GM08714 (cell line): Measurements from ENCODE around the gene DYNC1I2.

Source experiments
- H3K4me3 ChIP-seq: fragments of 200-500 bp; sonication (Bioruptor generic); 2 replicates; pipeline ENCODE4 v1.5.1; 2014; ENCODE audit warnings: mild to moderate bottlenecking, low read length, inconsistent platforms
- ZNF274 ChIP-seq: IDR thresholded peaks from 2 replicates; pipeline ENCODE4 v1.6.1; 2012; ENCODE audit warnings: mild to moderate bottlenecking, low read depth, low read length

DYNC1I2 gene

GRCh38 chr2:171687287-171688128 is at the start of gene DYNC1I2:
Gene DYNC1I2 (plus strand): TSS chr2:171687469. CDS start chr2:171690156, 2,687 bp downstream.
- H3K4me3 ChIP-seq: peak within 1 kb of the TSS; percentile 88
- no peak for TF ChIP-seq ZNF274

GRCh38 chr2:171651667-171652415 is 35.4 kb upstream of the DYNC1I2 start:
- no peak for TF ChIP-seq ZNF274
- H3K4me3 ChIP-seq: no peak overlapping the region

GRCh38 chr2:171652416-171652785 is 34.9 kb upstream of the DYNC1I2 start:
- no peak for TF ChIP-seq ZNF274
- H3K4me3 ChIP-seq: no peak overlapping the region

- no peak for TF ChIP-seq ZNF274
- H3K4me3 ChIP-seq: no peak overlapping the region
Measured at GRCh38 chr2:171655586-171655985, 31.7 kb upstream of the DYNC1I2 start.

GRCh38 chr2:171667041-171667440 is 20.2 kb upstream of the DYNC1I2 start:
- H3K4me3 ChIP-seq: no peak overlapping the region
- no peak for TF ChIP-seq ZNF274

- no peak overlapping the region for H3K4me3 ChIP-seq
- TF ChIP-seq ZNF274: no peak
Measured at GRCh38 chr2:171668183-171668582, 19.1 kb upstream of the DYNC1I2 start.

GRCh38 chr2:171669121-171669520 is 18.1 kb upstream of the DYNC1I2 start:
- H3K4me3 ChIP-seq: no peak overlapping the region
- no peak for TF ChIP-seq ZNF274

- H3K4me3 ChIP-seq: no peak overlapping the region
- no peak for TF ChIP-seq ZNF274
Measured at GRCh38 chr2:171670655-171671054, 16.6 kb upstream of the DYNC1I2 start.

GRCh38 chr2:171671867-171672266 is 15.4 kb upstream of the DYNC1I2 start:
- no peak for TF ChIP-seq ZNF274

GRCh38 chr2:171673905-171674304 is 13.4 kb upstream of the DYNC1I2 start:
- no peak overlapping the region for H3K4me3 ChIP-seq
- TF ChIP-seq ZNF274: no peak

More at GRCh38 chr2:171671867-171672266, 15.4 kb upstream of the DYNC1I2 start:
- no peak overlapping the region for H3K4me3 ChIP-seq

GRCh38 chr2:171675810-171676345 is 11.4 kb upstream of the DYNC1I2 start:
- H3K4me3 ChIP-seq: no peak overlapping the region
- no peak for TF ChIP-seq ZNF274

- no peak for TF ChIP-seq ZNF274
- no peak overlapping the region for H3K4me3 ChIP-seq
Measured at GRCh38 chr2:171678619-171679018, 8.7 kb upstream of the DYNC1I2 start.

- no peak for TF ChIP-seq ZNF274
- peak overlapping the region; percentile 88 for H3K4me3 ChIP-seq
Measured at GRCh38 chr2:171688129-171688465, 828 bp downstream of the DYNC1I2 start.

GRCh38 chr2:171692331-171692730 is 5.1 kb downstream of the DYNC1I2 start:
- no peak for TF ChIP-seq ZNF274
- no peak overlapping the region for H3K4me3 ChIP-seq
